Liver (tissue), 3 donors: ENCODE data around the gene LRRC7.

Experiments
- FOXA1 ChIP-seq: IDR thresholded peaks from 2 replicates; pipeline ENCODE4 v1.6.1; 2016; ENCODE audit warnings: antibody characterized with exemption
- GABPA ChIP-seq, 2 donors: IDR thresholded peaks in 1 of 2; conservative IDR thresholded peaks in 1 of 2; 2 replicates each; pipeline ENCODE4 v1.6.1; 2016; ENCODE audit warnings: antibody characterized with exemption in 2 of 2, mild to moderate bottlenecking in 1 of 2, moderate library complexity in 1 of 2
- NR2F2 ChIP-seq: IDR thresholded peaks from 2 replicates; pipeline ENCODE4 v1.6.1; 2016; ENCODE audit warnings: antibody characterized with exemption
- RAD21 ChIP-seq, 2 donors: IDR thresholded peaks; 2 replicates each; pipeline ENCODE4 v1.6.1; 2016; ENCODE audit warnings: antibody characterized with exemption in 2 of 2, mild to moderate bottlenecking in 2 of 2
- SP1 ChIP-seq: IDR thresholded peaks from 2 replicates; pipeline ENCODE4 v1.6.1; 2018; ENCODE audit warnings: antibody characterized with exemption, mild to moderate bottlenecking
- YY1 ChIP-seq: IDR thresholded peaks from 2 replicates; pipeline ENCODE4 v1.6.1; 2016; ENCODE audit warnings: antibody characterized with exemption, mild to moderate bottlenecking
- TF ChIP-seq, protein P1 (sequence below): fragments of 150-350 bp; IDR thresholded peaks from 2 replicates; pipeline ENCODE4 v1.5.1; 2017; ENCODE audit warnings: improper control_type of control experiment, low read depth, low read length; ENCODE audit not compliant: missing input control
- TF ChIP-seq, protein P2 (sequence below): IDR thresholded peaks from 2 replicates; pipeline ENCODE4 v1.6.1; 2016; ENCODE audit warnings: antibody characterized with exemption, mild to moderate bottlenecking
- TF ChIP-seq, protein P3 (sequence below): IDR thresholded peaks from 2 replicates; pipeline ENCODE4 v1.6.1; 2016; ENCODE audit warnings: antibody characterized with exemption
- TF ChIP-seq, protein P4 (sequence below): IDR thresholded peaks from 2 replicates; pipeline ENCODE4 v1.6.1; 2016; ENCODE audit warnings: antibody characterized with exemption
- TF ChIP-seq, protein P5 (sequence below): IDR thresholded peaks from 2 replicates; pipeline ENCODE4 v1.6.1; 2016; ENCODE audit warnings: antibody characterized with exemption
- donor health status: healthy.
- donor health status: healthy.

DNA sequence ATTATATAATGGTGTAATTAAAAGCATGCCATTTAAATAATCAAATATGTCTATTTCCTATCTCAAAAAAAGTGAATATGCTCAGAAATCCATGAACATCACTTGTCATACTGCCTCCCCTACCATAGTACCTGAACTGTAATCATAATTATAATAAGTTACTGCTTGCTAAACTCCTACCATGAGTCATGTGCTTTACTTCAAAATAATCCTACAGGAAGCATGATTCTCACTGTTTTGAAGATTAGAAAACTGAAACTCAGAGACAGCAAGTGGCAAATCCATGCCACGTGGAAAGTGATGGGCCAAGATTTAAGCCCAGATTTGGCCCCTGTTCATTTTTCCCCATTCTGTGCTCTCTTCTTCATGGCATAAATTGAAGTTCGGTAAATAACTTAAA lies 5.2 kb downstream of the LRRC7 start:
- TF ChIP-seq, protein P1, sequence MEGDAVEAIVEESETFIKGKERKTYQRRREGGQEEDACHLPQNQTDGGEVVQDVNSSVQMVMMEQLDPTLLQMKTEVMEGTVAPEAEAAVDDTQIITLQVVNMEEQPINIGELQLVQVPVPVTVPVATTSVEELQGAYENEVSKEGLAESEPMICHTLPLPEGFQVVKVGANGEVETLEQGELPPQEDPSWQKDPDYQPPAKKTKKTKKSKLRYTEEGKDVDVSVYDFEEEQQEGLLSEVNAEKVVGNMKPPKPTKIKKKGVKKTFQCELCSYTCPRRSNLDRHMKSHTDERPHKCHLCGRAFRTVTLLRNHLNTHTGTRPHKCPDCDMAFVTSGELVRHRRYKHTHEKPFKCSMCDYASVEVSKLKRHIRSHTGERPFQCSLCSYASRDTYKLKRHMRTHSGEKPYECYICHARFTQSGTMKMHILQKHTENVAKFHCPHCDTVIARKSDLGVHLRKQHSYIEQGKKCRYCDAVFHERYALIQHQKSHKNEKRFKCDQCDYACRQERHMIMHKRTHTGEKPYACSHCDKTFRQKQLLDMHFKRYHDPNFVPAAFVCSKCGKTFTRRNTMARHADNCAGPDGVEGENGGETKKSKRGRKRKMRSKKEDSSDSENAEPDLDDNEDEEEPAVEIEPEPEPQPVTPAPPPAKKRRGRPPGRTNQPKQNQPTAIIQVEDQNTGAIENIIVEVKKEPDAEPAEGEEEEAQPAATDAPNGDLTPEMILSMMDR, result no peak
- TF ChIP-seq GABPA (IDR thresholded peaks at IDR 0.05 in 1 of 2, conservative IDR thresholded peaks at IDR 0.05 in 1 of 2), result no peak
- TF ChIP-seq, protein P2, sequence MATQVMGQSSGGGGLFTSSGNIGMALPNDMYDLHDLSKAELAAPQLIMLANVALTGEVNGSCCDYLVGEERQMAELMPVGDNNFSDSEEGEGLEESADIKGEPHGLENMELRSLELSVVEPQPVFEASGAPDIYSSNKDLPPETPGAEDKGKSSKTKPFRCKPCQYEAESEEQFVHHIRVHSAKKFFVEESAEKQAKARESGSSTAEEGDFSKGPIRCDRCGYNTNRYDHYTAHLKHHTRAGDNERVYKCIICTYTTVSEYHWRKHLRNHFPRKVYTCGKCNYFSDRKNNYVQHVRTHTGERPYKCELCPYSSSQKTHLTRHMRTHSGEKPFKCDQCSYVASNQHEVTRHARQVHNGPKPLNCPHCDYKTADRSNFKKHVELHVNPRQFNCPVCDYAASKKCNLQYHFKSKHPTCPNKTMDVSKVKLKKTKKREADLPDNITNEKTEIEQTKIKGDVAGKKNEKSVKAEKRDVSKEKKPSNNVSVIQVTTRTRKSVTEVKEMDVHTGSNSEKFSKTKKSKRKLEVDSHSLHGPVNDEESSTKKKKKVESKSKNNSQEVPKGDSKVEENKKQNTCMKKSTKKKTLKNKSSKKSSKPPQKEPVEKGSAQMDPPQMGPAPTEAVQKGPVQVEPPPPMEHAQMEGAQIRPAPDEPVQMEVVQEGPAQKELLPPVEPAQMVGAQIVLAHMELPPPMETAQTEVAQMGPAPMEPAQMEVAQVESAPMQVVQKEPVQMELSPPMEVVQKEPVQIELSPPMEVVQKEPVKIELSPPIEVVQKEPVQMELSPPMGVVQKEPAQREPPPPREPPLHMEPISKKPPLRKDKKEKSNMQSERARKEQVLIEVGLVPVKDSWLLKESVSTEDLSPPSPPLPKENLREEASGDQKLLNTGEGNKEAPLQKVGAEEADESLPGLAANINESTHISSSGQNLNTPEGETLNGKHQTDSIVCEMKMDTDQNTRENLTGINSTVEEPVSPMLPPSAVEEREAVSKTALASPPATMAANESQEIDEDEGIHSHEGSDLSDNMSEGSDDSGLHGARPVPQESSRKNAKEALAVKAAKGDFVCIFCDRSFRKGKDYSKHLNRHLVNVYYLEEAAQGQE, result no peak
- no peak for TF ChIP-seq SP1
- no peak for TF ChIP-seq RAD21 (IDR thresholded peaks at IDR 0.05)
- TF ChIP-seq YY1, result no peak
- TF ChIP-seq, protein P3, sequence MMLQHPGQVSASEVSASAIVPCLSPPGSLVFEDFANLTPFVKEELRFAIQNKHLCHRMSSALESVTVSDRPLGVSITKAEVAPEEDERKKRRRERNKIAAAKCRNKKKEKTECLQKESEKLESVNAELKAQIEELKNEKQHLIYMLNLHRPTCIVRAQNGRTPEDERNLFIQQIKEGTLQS, result no peak
- TF ChIP-seq, protein P4, sequence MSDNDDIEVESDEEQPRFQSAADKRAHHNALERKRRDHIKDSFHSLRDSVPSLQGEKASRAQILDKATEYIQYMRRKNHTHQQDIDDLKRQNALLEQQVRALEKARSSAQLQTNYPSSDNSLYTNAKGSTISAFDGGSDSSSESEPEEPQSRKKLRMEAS, result no peak
- no peak for TF ChIP-seq FOXA1
- TF ChIP-seq, protein P5, sequence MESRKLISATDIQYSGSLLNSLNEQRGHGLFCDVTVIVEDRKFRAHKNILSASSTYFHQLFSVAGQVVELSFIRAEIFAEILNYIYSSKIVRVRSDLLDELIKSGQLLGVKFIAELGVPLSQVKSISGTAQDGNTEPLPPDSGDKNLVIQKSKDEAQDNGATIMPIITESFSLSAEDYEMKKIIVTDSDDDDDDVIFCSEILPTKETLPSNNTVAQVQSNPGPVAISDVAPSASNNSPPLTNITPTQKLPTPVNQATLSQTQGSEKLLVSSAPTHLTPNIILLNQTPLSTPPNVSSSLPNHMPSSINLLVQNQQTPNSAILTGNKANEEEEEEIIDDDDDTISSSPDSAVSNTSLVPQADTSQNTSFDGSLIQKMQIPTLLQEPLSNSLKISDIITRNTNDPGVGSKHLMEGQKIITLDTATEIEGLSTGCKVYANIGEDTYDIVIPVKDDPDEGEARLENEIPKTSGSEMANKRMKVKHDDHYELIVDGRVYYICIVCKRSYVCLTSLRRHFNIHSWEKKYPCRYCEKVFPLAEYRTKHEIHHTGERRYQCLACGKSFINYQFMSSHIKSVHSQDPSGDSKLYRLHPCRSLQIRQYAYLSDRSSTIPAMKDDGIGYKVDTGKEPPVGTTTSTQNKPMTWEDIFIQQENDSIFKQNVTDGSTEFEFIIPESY, result no peak
- TF ChIP-seq NR2F2, result no peak
